Measurements from ENCODE around the gene BSCL2.
A peak's percentile ranks its signal among the peaks of the same experiment; 100 is the strongest.
"Not testable (repeated sequence)": the region's sequence is repeated elsewhere in the genome, so short reads cannot be mapped to it uniquely, and the experiment has no call there.

BSCL2 gene

GRCh38 chr11:62707277-62707861 lies at the start of gene BSCL2, which contains the start of gene GNG3:
TSS of gene BSCL2 (minus strand) at chr11:62707424. CDS start at chr11:62707195, 229 bp downstream.
TSS of gene GNG3 (plus strand) at chr11:62707676. CDS start at chr11:62708296, 620 bp downstream.
- Mint-ChIP-seq H3K9me3 (no peaks in the 10 kb centered on the region), H3K27me3 (no peaks in the 10 kb centered on the region), H3K4me3 (peak within 1 kb of the TSS; percentile 96), H3K4me1 (peaks cover 34% of the 10 kb centered on the region), H3K36me3 (peaks cover 3% of the 10 kb centered on the region), H3K27ac (peak within 1 kb of the TSS; percentile 95)
- DNase-seq (ENCODE audit: low spot score in 2 of 2) (peak in 1 of 2 donors; percentile 27), ATAC-seq (ENCODE audit: low read depth) (no peak)

GRCh38 chr11:62755086-62755615 lies 47.9 kb upstream of the BSCL2 start:
- Mint-ChIP-seq H3K9me3 (no peaks in the 10 kb centered on the region), H3K27ac (peak overlapping the region; percentile 1), H3K27me3 (no peaks in the 10 kb centered on the region), H3K4me3 (peak overlapping the region; percentile 38), H3K36me3 (peaks cover 4% of the 10 kb centered on the region), H3K4me1 (peaks cover 8% of the 10 kb centered on the region)
- DNase-seq (ENCODE audit: low spot score in 2 of 2) (no peak), ATAC-seq (ENCODE audit: low read depth) (no peak)

- H3K27me3 Mint-ChIP-seq = no peaks in the 10 kb centered on the region
- H3K9me3 Mint-ChIP-seq = no peaks in the 10 kb centered on the region
- peak within 1 kb of the TSS; percentile 95 for H3K4me3 Mint-ChIP-seq
Measured at GRCh38 chr11:62753736-62754603, 46.7 kb upstream of the BSCL2 start, which contains the start of gene ZBTB3. TSS of gene ZBTB3 (minus strand) at chr11:62754160. CDS start at chr11:62753664, 496 bp downstream.

GRCh38 chr11:62752994-62753735 lies 45.9 kb upstream of the BSCL2 start:
- peaks cover 14% of the 10 kb centered on the region for H3K4me1 Mint-ChIP-seq
- H3K9me3 Mint-ChIP-seq = no peaks in the 10 kb centered on the region
- peak overlapping the region; percentile 95 for H3K4me3 Mint-ChIP-seq
- DNase-seq (ENCODE audit: low spot score in 2 of 2) (no peak), ATAC-seq (ENCODE audit: low read depth) (no peak)
- peaks cover 9% of the 10 kb centered on the region for H3K36me3 Mint-ChIP-seq
- no peaks in the 10 kb centered on the region for H3K27me3 Mint-ChIP-seq
- H3K27ac Mint-ChIP-seq = peak overlapping the region; percentile 90

More at GRCh38 chr11:62753736-62754603, 46.7 kb upstream of the BSCL2 start, which contains the start of gene ZBTB3:
- Mint-ChIP-seq H3K4me1 (peaks cover 10% of the 10 kb centered on the region), H3K36me3 (peaks cover 7% of the 10 kb centered on the region), H3K27ac (peak within 1 kb of the TSS; percentile 90)
- peak; percentile 92 for ATAC-seq (ENCODE audit: low read depth)
- peak; percentile 93 to 98 for DNase-seq (ENCODE audit: low spot score in 2 of 2)

GRCh38 chr11:62752177-62752785 lies 45.1 kb upstream of the BSCL2 start:
- Mint-ChIP-seq H3K27me3 (no peaks in the 10 kb centered on the region), H3K36me3 (peaks cover 9% of the 10 kb centered on the region), H3K4me1 (peaks cover 14% of the 10 kb centered on the region), H3K9me3 (no peaks in the 10 kb centered on the region), H3K4me3 (no peak overlapping the region), H3K27ac (no peak overlapping the region)
- DNase-seq (ENCODE audit: low spot score in 2 of 2) = no peak
- ATAC-seq (ENCODE audit: low read depth) = no peak

- H3K4me1 Mint-ChIP-seq = peaks cover 14% of the 10 kb centered on the region
- not testable (repeated sequence) for DNase-seq (ENCODE audit: low spot score in 2 of 2); H3K27ac Mint-ChIP-seq; H3K4me3 Mint-ChIP-seq; H3K27me3 Mint-ChIP-seq; ATAC-seq (ENCODE audit: low read depth); H3K9me3 Mint-ChIP-seq; H3K36me3 Mint-ChIP-seq
Measured at GRCh38 chr11:62749931-62750330, 42.7 kb upstream of the BSCL2 start.

GRCh38 chr11:62747475-62748160 lies 40.4 kb upstream of the BSCL2 start:
- DNase-seq (ENCODE audit: low spot score in 2 of 2) (no peak), ATAC-seq (ENCODE audit: low read depth) (no peak)
- H3K4me1 Mint-ChIP-seq = peaks cover 8% of the 10 kb centered on the region
- no peak overlapping the region for H3K4me3 Mint-ChIP-seq
- no peak overlapping the region for H3K27ac Mint-ChIP-seq
- peaks cover 9% of the 10 kb centered on the region for H3K36me3 Mint-ChIP-seq
- no peaks in the 10 kb centered on the region for H3K9me3 Mint-ChIP-seq
- no peaks in the 10 kb centered on the region for H3K27me3 Mint-ChIP-seq

GRCh38 chr11:62737196-62737595 lies 30.0 kb upstream of the BSCL2 start:
- Mint-ChIP-seq H3K4me3 (no peak overlapping the region), H3K4me1 (peaks cover 2% of the 10 kb centered on the region), H3K36me3 (peaks cover 10% of the 10 kb centered on the region), H3K9me3 (no peaks in the 10 kb centered on the region), H3K27me3 (no peaks in the 10 kb centered on the region), H3K27ac (no peak overlapping the region)
- DNase-seq (ENCODE audit: low spot score in 2 of 2) (no peak), ATAC-seq (ENCODE audit: low read depth) (no peak)

- ATAC-seq (ENCODE audit: low read depth) = no peak
- peaks cover 7% of the 10 kb centered on the region for H3K4me1 Mint-ChIP-seq
- H3K9me3 Mint-ChIP-seq = no peaks in the 10 kb centered on the region
- H3K36me3 Mint-ChIP-seq = peaks cover 6% of the 10 kb centered on the region
- no peak overlapping the region for H3K4me3 Mint-ChIP-seq
- DNase-seq (ENCODE audit: low spot score in 2 of 2) = no peak
- H3K27me3 Mint-ChIP-seq = no peaks in the 10 kb centered on the region
- no peak overlapping the region for H3K27ac Mint-ChIP-seq
Measured at GRCh38 chr11:62732830-62733229, 25.6 kb upstream of the BSCL2 start.

GRCh38 chr11:62730076-62730475 lies 22.9 kb upstream of the BSCL2 start:
- not testable (repeated sequence) for DNase-seq (ENCODE audit: low spot score in 2 of 2); H3K27me3 Mint-ChIP-seq; H3K9me3 Mint-ChIP-seq; ATAC-seq (ENCODE audit: low read depth)
- H3K4me3 Mint-ChIP-seq = peak overlapping the region; percentile 94
- peaks cover 15% of the 10 kb centered on the region for H3K36me3 Mint-ChIP-seq
- peaks cover 14% of the 10 kb centered on the region for H3K4me1 Mint-ChIP-seq
- H3K27ac Mint-ChIP-seq = peak overlapping the region; percentile 62

GRCh38 chr11:62728171-62728988 lies 21.2 kb upstream of the BSCL2 start, which contains the start of gene TTC9C:
TSS of gene TTC9C (plus strand) at chr11:62728486. CDS start at chr11:62728849, 363 bp downstream.
- Mint-ChIP-seq H3K36me3 (peaks cover 22% of the 10 kb centered on the region), H3K27me3 (no peaks in the 10 kb centered on the region), H3K4me3 (peak within 1 kb of the TSS; percentile 94), H3K4me1 (peaks cover 26% of the 10 kb centered on the region), H3K27ac (peak within 1 kb of the TSS; percentile 96), H3K9me3 (no peaks in the 10 kb centered on the region)
- peak; percentile 67 to 73 for DNase-seq (ENCODE audit: low spot score in 2 of 2)
- peak; percentile 30 for ATAC-seq (ENCODE audit: low read depth)

- Mint-ChIP-seq H3K9me3 (no peaks in the 10 kb centered on the region), H3K4me3 (peak overlapping the region; percentile 94)
Measured at GRCh38 chr11:62727872-62728170, 20.6 kb upstream of the BSCL2 start.

More at GRCh38 chr11:62727872-62728170, 20.6 kb upstream of the BSCL2 start:
- Mint-ChIP-seq H3K36me3 (peaks cover 18% of the 10 kb centered on the region), H3K4me1 (peaks cover 24% of the 10 kb centered on the region), H3K27me3 (no peaks in the 10 kb centered on the region), H3K27ac (peak overlapping the region; percentile 96)
- DNase-seq (ENCODE audit: low spot score in 2 of 2) = peak in 1 of 2 donors; percentile 84
- peak; percentile 57 for ATAC-seq (ENCODE audit: low read depth)

Data from memory B cell (primary cell).